Neural cell (in vitro differentiated cells): ENCODE measurements around the gene MIA2. TPM values are rescaled to one million over a fixed set of nuclear protein-coding genes. Genes with fewer than 3 reads are reported as not detected.

Experiments used
- H2AFZ ChIP-seq: fragments of 200-600, 300-800 bp; sonication (generic), shearing (Covaris generic); 2 replicates; pipeline ENCODE4 v1.6.0; 2014; ENCODE audit warnings: low read depth, mild to moderate bottlenecking, antibody characterized with exemption, low read length, moderate library complexity
- H3F3A ChIP-seq: fragments of 200-600 bp; shearing (Covaris generic); 2 replicates; pipeline ENCODE4 v1.6.1; 2016; ENCODE audit warnings: mild to moderate bottlenecking, moderate library complexity, mixed read lengths, antibody characterized with exemption, low read length; ENCODE audit not compliant: insufficient read depth, poor library complexity, severe bottlenecking
- H3K27ac ChIP-seq: fragments of 200-600, 300-800 bp; sonication (generic), shearing (Covaris generic); 2 replicates; pipeline ENCODE4 v1.5.1; 2014; ENCODE audit warnings: mild to moderate bottlenecking, low read length, moderate library complexity
- H3K27me3 ChIP-seq: fragments of 300-800, 200-600 bp; sonication (generic), shearing (Covaris generic); 2 replicates; pipeline ENCODE4 v1.6.0; 2014; ENCODE audit warnings: mild to moderate bottlenecking, low read depth, low read length, moderate library complexity; ENCODE audit not compliant: insufficient read depth
- H3K36me3 ChIP-seq: fragments of 300-800, 200-600 bp; sonication (generic), shearing (Covaris generic); 2 replicates; pipeline ENCODE4 v1.5.1; 2014; ENCODE audit warnings: mild to moderate bottlenecking, antibody characterized with exemption, low read length, moderate library complexity; ENCODE audit not compliant: insufficient read depth
- H3K4me2 ChIP-seq: fragments of 300-800, 200-600 bp; sonication (generic), shearing (Covaris generic); 2 replicates; pipeline ENCODE4 v1.6.0; 2014; ENCODE audit warnings: mild to moderate bottlenecking, low read length
- H3K4me3 ChIP-seq: fragments of 300-800, 200-600 bp; sonication (generic), shearing (Covaris generic); 2 replicates; pipeline ENCODE4 v1.5.1; 2014; ENCODE audit warnings: mild to moderate bottlenecking, low read length, moderate library complexity
- H3K79me2 ChIP-seq: fragments of 200-600 bp; shearing (Covaris generic); replicated peaks from 2 replicates; pipeline ENCODE4 v1.6.0; 2014; ENCODE audit warnings: mild to moderate bottlenecking, low read length, moderate library complexity; ENCODE audit not compliant: insufficient read depth
- H3K9ac ChIP-seq: fragments of 300-800, 200-600 bp; sonication (generic), shearing (Covaris generic); 2 replicates; pipeline ENCODE4 v1.6.1; 2016; ENCODE audit warnings: mild to moderate bottlenecking, low read length, mixed read lengths
- H3K9me2 ChIP-seq: fragments of 200-600 bp; shearing (Covaris generic); 2 replicates; pipeline ENCODE4 v1.6.1; 2016; ENCODE audit warnings: mild to moderate bottlenecking, low read length, mixed read lengths; ENCODE audit not compliant: insufficient read depth
- H3K9me3 ChIP-seq: fragments of 200-600, 300-800 bp; sonication (generic), shearing (Covaris generic); 2 replicates; pipeline ENCODE4 v1.6.1; 2016; ENCODE audit warnings: mild to moderate bottlenecking, mixed run types, low read length, moderate library complexity, mixed read lengths
- H4K20me1 ChIP-seq: fragments of 200-600 bp; shearing (Covaris generic); 2 replicates; pipeline ENCODE4 v1.6.1; 2016; ENCODE audit warnings: mild to moderate bottlenecking, mixed run types; ENCODE audit not compliant: insufficient read depth
- CTCF ChIP-seq: fragments of 450-650 bp; IDR thresholded peaks from 2 replicates; pipeline ENCODE4 v1.5.1; 2014; ENCODE audit warnings: antibody characterized with exemption, mild to moderate bottlenecking, moderate library complexity; ENCODE audit not compliant: poor library complexity, severe bottlenecking
- EP300 ChIP-seq: fragments of 450-650 bp; conservative IDR thresholded peaks from 2 replicates; pipeline ENCODE4 v1.6.1; 2014; ENCODE audit warnings: antibody characterized with exemption, mild to moderate bottlenecking, moderate library complexity; ENCODE audit not compliant: poor library complexity, severe bottlenecking
- EZH2 ChIP-seq: fragments of 200-600, 300-800 bp; shearing (Covaris generic), sonication (generic); IDR thresholded peaks from 2 replicates; pipeline ENCODE4 v1.6.1; 2014; ENCODE audit warnings: antibody characterized with exemption, low read length, borderline replicate concordance, mild to moderate bottlenecking; ENCODE audit not compliant: insufficient read depth, poor library complexity, severe bottlenecking
- MXI1 ChIP-seq: fragments of 450-650 bp; conservative IDR thresholded peaks from 2 replicates; pipeline ENCODE4 v1.6.1; 2014; ENCODE audit warnings: antibody characterized with exemption, mild to moderate bottlenecking; ENCODE audit not compliant: poor library complexity, severe bottlenecking
- POLR2AphosphoS5 ChIP-seq: IDR thresholded peaks from 2 replicates; pipeline ENCODE4 v1.6.1; 2012
- RAD21 ChIP-seq: fragments of 450-650 bp; conservative IDR thresholded peaks from 2 replicates; pipeline ENCODE4 v1.6.1; 2014; ENCODE audit warnings: antibody characterized with exemption, mild to moderate bottlenecking, moderate library complexity
- REST ChIP-seq: IDR thresholded peaks from 2 replicates; pipeline ENCODE4 v1.6.1; 2012; ENCODE audit warnings: borderline replicate concordance
- SMC3 ChIP-seq: fragments of 450-650 bp; conservative IDR thresholded peaks from 2 replicates; pipeline ENCODE4 v1.6.1; 2014; ENCODE audit warnings: antibody characterized with exemption, mild to moderate bottlenecking, moderate library complexity; ENCODE audit not compliant: poor library complexity
- TAF1 ChIP-seq: IDR thresholded peaks from 2 replicates; pipeline ENCODE4 v1.6.1; 2012; ENCODE audit warnings: low read depth
- polyA plus RNA-seq: library from polyadenylated mRNA; depleted of rRNA; stranded (reverse); fragments of >200 nt; gene quantifications from 2 replicates; pipeline ENCODE4 v1.2.3, GENCODE V29; 2014

The MIA2 gene
- polyA plus RNA-seq, 1 donor from 2014 or later: 17.7 TPM

- no peaks in the 10 kb centered on the region for H4K20me1 ChIP-seq
- H3K27me3 ChIP-seq: no peaks in the 10 kb centered on the region
- H3K9me2 ChIP-seq: no peaks in the 10 kb centered on the region
- H3K36me3 ChIP-seq: no peaks in the 10 kb centered on the region
- H3K9me3 ChIP-seq: no peaks in the 10 kb centered on the region
- no peaks in the 10 kb centered on the region for H3K79me2 ChIP-seq
- H3K9ac ChIP-seq: no peak overlapping the region
- no peak overlapping the region for H2AFZ ChIP-seq
- no peak overlapping the region for H3K4me2 ChIP-seq
- H3K4me3 ChIP-seq: no peak overlapping the region
- no peak for TF ChIP-seq EP300
- no peak for TF ChIP-seq POLR2AphosphoS5
- TF ChIP-seq SMC3: no peak
- no peak for TF ChIP-seq TAF1
- TF ChIP-seq EZH2: no peak
- no peak for TF ChIP-seq CTCF
- no peaks in the 10 kb centered on the region for H3F3A ChIP-seq
- no peak overlapping the region for H3K27ac ChIP-seq
Observed at GRCh38 chr14:39369029-39369428, 135.3 kb downstream of the MIA2 start.

- TF ChIP-seq SMC3: no peak
- no peak for TF ChIP-seq TAF1
- no peak for TF ChIP-seq REST
- H3K9me2 ChIP-seq: no peaks in the 10 kb centered on the region
- no peak overlapping the region for H2AFZ ChIP-seq
- no peaks in the 10 kb centered on the region for H3K79me2 ChIP-seq
- H3K4me2 ChIP-seq: no peak overlapping the region
- H4K20me1 ChIP-seq: no peaks in the 10 kb centered on the region
- H3F3A ChIP-seq: no peaks in the 10 kb centered on the region
- no peak overlapping the region for H3K9ac ChIP-seq
- no peaks in the 10 kb centered on the region for H3K9me3 ChIP-seq
- H3K27me3 ChIP-seq: no peaks in the 10 kb centered on the region
- no peaks in the 10 kb centered on the region for H3K36me3 ChIP-seq
- H3K4me3 ChIP-seq: no peak overlapping the region
- no peak overlapping the region for H3K27ac ChIP-seq
Observed at GRCh38 chr14:39370415-39370814, 136.7 kb downstream of the MIA2 start.

- no peaks in the 10 kb centered on the region for H3K36me3 ChIP-seq
- TF ChIP-seq CTCF (no peak), EZH2 (no peak), TAF1 (no peak), SMC3 (no peak), MXI1 (no peak), REST (no peak), RAD21 (no peak), EP300 (no peak)
- H2AFZ ChIP-seq: no peak overlapping the region
- no peaks in the 10 kb centered on the region for H3K27me3 ChIP-seq
- H3K79me2 ChIP-seq: no peaks in the 10 kb centered on the region
- H3K9ac ChIP-seq: no peak overlapping the region
- H4K20me1 ChIP-seq: no peaks in the 10 kb centered on the region
- no peaks in the 10 kb centered on the region for H3K9me2 ChIP-seq
- H3K9me3 ChIP-seq: no peaks in the 10 kb centered on the region
- H3F3A ChIP-seq: no peaks in the 10 kb centered on the region
- H3K4me3 ChIP-seq: no peak overlapping the region
- no peak overlapping the region for H3K27ac ChIP-seq
- no peak overlapping the region for H3K4me2 ChIP-seq
Observed at GRCh38 chr14:39372656-39373055, 138.9 kb downstream of the MIA2 start.
